Trophoblast cell (in vitro differentiated cells and primary cell): ENCODE results near the gene KIF1A.

Experiments used
- DNase-seq, 2 donors: peaks; one replicate each; pipeline ENCODE4 v3.0.0-alpha.2; 2016
- H2AFZ ChIP-seq: 2 replicates; pipeline ENCODE4 v1.6.1; 2013; ENCODE audit warnings: low read length, moderate library complexity, mild to moderate bottlenecking; ENCODE audit not compliant: insufficient read depth, poor library complexity
- H2AK5ac ChIP-seq: 2 replicates; pipeline ENCODE4 v1.6.1; 2013; ENCODE audit warnings: mild to moderate bottlenecking, low read length
- H2BK120ac ChIP-seq: 2 replicates; pipeline ENCODE4 v1.6.1; 2013; ENCODE audit warnings: low read length, mild to moderate bottlenecking, moderate library complexity; ENCODE audit not compliant: insufficient read depth, poor library complexity
- H2BK12ac ChIP-seq: 2 replicates; pipeline ENCODE4 v1.6.1; 2013; ENCODE audit warnings: mild to moderate bottlenecking, low read length, moderate library complexity
- H2BK5ac ChIP-seq: 2 replicates; pipeline ENCODE4 v1.6.1; 2013; ENCODE audit warnings: low read length, low read depth, moderate library complexity, mild to moderate bottlenecking; ENCODE audit not compliant: poor library complexity
- H3K14ac ChIP-seq: 2 replicates; pipeline ENCODE4 v1.6.1; 2013; ENCODE audit warnings: mild to moderate bottlenecking, low read length
- H3K18ac ChIP-seq: 2 replicates; pipeline ENCODE4 v1.6.1; 2013; ENCODE audit warnings: mild to moderate bottlenecking, low read length
- H3K23ac ChIP-seq: 2 replicates; pipeline ENCODE4 v1.6.1; 2013; ENCODE audit warnings: low read length
- H3K27ac ChIP-seq: 2 replicates; pipeline ENCODE4 v1.5.1; 2013; ENCODE audit warnings: low read depth, mild to moderate bottlenecking, inconsistent platforms, low read length, moderate library complexity
- H3K27me3 ChIP-seq: 2 replicates; pipeline ENCODE4 v1.6.1; 2013; ENCODE audit warnings: inconsistent platforms, mild to moderate bottlenecking, low read length, moderate library complexity; ENCODE audit not compliant: insufficient read depth
- H3K36me3 ChIP-seq, 2 experiments: 1 replicate in 1 of 2; 2 replicates in 1 of 2; pipeline ENCODE4 v1.6.1; 2013; ENCODE audit warnings: low read length in 2 of 2, mild to moderate bottlenecking in 2 of 2, moderate library complexity in 1 of 2; ENCODE audit not compliant: insufficient read depth in 2 of 2, control insufficient read depth in 1 of 2
- H3K4ac ChIP-seq: 2 replicates; pipeline ENCODE4 v1.6.1; 2013; ENCODE audit warnings: low read depth, mild to moderate bottlenecking, low read length, moderate library complexity
- H3K4me1 ChIP-seq, 2 experiments: 1 replicate in 1 of 2; 2 replicates in 1 of 2; pipeline ENCODE4 v1.6.1; 2013; ENCODE audit warnings: low read length in 2 of 2, mild to moderate bottlenecking in 2 of 2, moderate library complexity in 1 of 2; ENCODE audit not compliant: insufficient read depth in 2 of 2, control insufficient read depth in 1 of 2
- H3K4me2 ChIP-seq: 2 replicates; pipeline ENCODE4 v1.6.1; 2013; ENCODE audit warnings: inconsistent platforms, mild to moderate bottlenecking, low read length, moderate library complexity
- H3K4me3 ChIP-seq: 2 replicates; pipeline ENCODE4 v1.5.1; 2013; ENCODE audit warnings: mild to moderate bottlenecking, low read depth, low read length, inconsistent platforms
- H3K79me1 ChIP-seq: one replicate; pipeline ENCODE4 v1.6.1; 2013; ENCODE audit warnings: low read length
- H3K79me2 ChIP-seq: 2 replicates; pipeline ENCODE4 v1.6.1; 2013; ENCODE audit warnings: low read length, mild to moderate bottlenecking; ENCODE audit not compliant: control insufficient read depth, insufficient read depth, poor library complexity
- H3K9ac ChIP-seq: 2 replicates; pipeline ENCODE4 v1.6.1; 2013; ENCODE audit warnings: mild to moderate bottlenecking, low read length
- H3K9me3 ChIP-seq: 2 replicates; pipeline ENCODE4 v1.6.1; 2013; ENCODE audit warnings: low read depth, mild to moderate bottlenecking, control low read depth, inconsistent platforms, low read length; ENCODE audit not compliant: insufficient read depth
- H4K12ac ChIP-seq: 2 replicates; pipeline ENCODE4 v1.6.1; 2013; ENCODE audit warnings: low read depth, mild to moderate bottlenecking, low read length, moderate library complexity
- H4K8ac ChIP-seq: 2 replicates; pipeline ENCODE4 v1.6.1; 2013; ENCODE audit warnings: low read depth, mild to moderate bottlenecking, low read length, moderate library complexity
- H4K91ac ChIP-seq: one replicate; pipeline ENCODE4 v1.6.1; 2013; ENCODE audit warnings: low read depth, mild to moderate bottlenecking, low read length, moderate library complexity
- WGBS: extraction: QIAGEN DNeasy Blood & Tissue Kit; methylation state at CpG from one replicate; pipeline ENCODE4 v1.1.7; 2013; ENCODE audit warnings: missing lambda C conversion rate; ENCODE audit not compliant: insufficient read length, insufficient coverage; ENCODE audit errors: extremely low coverage; 5-methylcytosine and 5-hydroxymethylcytosine counted together

The KIF1A gene

DNA sequence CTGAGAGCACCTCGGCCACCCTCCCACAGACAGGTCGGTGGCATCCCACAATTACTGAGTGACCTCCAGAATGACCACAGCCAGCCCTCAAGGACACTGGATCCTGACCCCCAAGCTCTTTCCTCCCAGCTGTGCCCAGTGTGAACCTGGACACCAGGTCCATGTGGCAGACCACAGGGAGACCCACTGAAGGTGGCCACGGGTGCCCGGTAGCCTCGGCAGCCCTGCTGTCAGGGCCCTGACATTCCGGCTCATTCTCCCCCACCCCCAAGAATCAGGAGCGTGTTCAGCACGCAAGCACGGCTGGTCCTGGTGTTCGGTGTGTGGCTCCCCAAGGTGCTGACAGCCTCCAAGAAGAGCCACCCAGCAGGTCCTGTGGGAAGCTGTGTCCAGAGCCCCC, 95.6 kb downstream of the KIF1A start:
- Histone ChIP-seq H3K14ac (no peak overlapping the region), H3K79me2 (no peaks in the 10 kb centered on the region), H3K27me3 (no peaks in the 10 kb centered on the region), H3K4me1 (no peaks in the 10 kb centered on the region), H3K4me2 (no peak overlapping the region), H4K12ac (no peak overlapping the region), H2AFZ (no peak overlapping the region), H2BK5ac (no peak overlapping the region), H3K23ac (no peak overlapping the region), H2BK120ac (no peak overlapping the region), H4K8ac (no peak overlapping the region), H3K9me3 (peaks cover 6% of the 10 kb centered on the region), H3K4ac (no peak overlapping the region), H2BK12ac (no peak overlapping the region), H3K18ac (no peak overlapping the region), H2AK5ac (no peak overlapping the region), H3K27ac (no peak overlapping the region), H3K4me3 (no peak overlapping the region), H3K9ac (no peak overlapping the region), H3K79me1 (no peaks in the 10 kb centered on the region), H3K36me3 (no peaks in the 10 kb centered on the region), H4K91ac (no peak overlapping the region)
- DNase-seq: no peak
- no CpG with 5 or more reads among the region's 10 CpGs for WGBS

DNA sequence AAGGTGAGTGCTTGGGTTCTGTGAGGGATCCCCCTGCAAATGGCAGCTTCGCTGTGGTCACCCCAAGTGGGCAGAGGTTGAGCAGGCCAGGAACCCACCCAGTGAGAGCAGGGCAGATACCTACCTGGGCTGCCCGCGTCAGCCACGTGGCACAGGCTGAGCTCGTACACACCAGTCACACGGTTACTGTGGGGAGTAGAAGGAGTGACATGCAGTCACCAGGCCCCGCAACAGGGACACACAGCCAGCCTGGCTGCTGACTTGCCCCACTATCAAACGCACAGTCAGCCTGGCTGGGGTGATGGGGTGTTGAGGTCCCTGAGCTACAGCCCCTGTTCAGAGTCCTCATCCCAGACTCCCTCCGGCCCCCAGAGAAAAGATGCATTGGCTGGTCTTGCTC, 96.2 kb downstream of the KIF1A start:
- Histone ChIP-seq H2AK5ac (no peak overlapping the region), H3K36me3 (no peaks in the 10 kb centered on the region), H3K27ac (no peak overlapping the region), H3K23ac (no peak overlapping the region), H2BK120ac (no peak overlapping the region), H4K8ac (no peak overlapping the region), H3K18ac (no peak overlapping the region), H2BK12ac (no peak overlapping the region), H3K4me3 (no peak overlapping the region), H3K79me1 (no peaks in the 10 kb centered on the region), H3K9ac (no peak overlapping the region), H3K4ac (no peak overlapping the region), H3K4me1 (no peaks in the 10 kb centered on the region), H4K91ac (no peak overlapping the region), H3K27me3 (no peaks in the 10 kb centered on the region), H2AFZ (no peak overlapping the region), H3K4me2 (no peak overlapping the region), H4K12ac (no peak overlapping the region), H3K9me3 (peaks cover 3% of the 10 kb centered on the region), H2BK5ac (no peak overlapping the region), H3K14ac (no peak overlapping the region), H3K79me2 (no peaks in the 10 kb centered on the region)
- no peak for DNase-seq
- WGBS: no CpG with 5 or more reads among the region's 9 CpGs

DNA sequence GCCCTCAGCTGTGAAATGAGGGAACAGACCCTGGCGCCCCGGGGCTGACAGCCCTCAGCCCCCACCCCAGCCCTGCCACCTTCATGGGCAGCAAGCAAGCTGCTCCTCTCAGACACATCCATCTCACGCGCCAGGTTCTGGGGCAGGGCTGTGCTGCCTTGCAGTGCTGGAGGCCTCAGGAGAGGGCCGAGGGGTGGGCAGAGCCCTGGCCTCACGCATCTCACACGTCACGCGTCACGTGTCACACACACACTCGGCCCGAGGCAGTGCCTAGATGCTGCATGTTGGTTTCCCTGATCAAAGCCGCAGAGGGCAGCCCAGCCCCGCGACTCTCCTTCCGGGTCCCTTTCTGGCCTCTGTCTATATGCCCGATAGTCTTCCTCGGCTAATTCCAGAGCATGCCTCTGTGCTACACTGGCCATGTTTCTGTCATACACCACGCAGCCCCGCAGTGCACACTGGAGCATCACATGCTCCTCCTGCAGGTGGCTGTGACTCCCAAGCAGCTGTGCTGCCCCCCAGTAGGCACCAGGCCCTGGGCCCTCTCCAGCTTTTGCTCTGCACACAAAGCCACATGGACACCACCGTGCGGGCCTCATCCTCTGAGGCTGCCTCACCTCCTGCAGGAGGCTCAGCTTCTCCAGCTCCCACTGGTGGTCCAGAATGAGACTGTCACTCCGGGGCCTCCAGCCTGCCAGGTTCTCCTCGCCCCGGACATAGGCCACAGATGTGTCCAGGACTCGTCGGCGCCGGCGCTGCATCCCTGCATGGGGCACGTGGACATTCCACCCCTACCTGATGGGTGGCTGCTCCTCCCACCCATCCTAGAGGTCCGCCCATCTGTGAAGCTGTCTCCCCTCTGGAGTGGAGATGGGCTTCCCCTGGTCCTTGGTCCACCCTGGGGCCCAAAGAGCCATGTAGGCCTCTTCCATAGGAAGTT, 97.0 kb downstream of the KIF1A start:
- H2AK5ac ChIP-seq: no peak overlapping the region
- no peak overlapping the region for H3K4me2 ChIP-seq
- no peak overlapping the region for H2BK12ac ChIP-seq
- no peak overlapping the region for H3K18ac ChIP-seq
- DNase-seq: no peak
- H3K79me2 ChIP-seq: no peaks in the 10 kb centered on the region
- H3K4ac ChIP-seq: no peak overlapping the region
- H3K14ac ChIP-seq: no peak overlapping the region
- WGBS: no CpG with 5 or more reads among the region's 32 CpGs
- no peaks in the 10 kb centered on the region for H3K4me1 ChIP-seq
- H3K27ac ChIP-seq: no peak overlapping the region
- no peak overlapping the region for H2BK5ac ChIP-seq
- no peaks in the 10 kb centered on the region for H3K27me3 ChIP-seq
- no peak overlapping the region for H4K12ac ChIP-seq
- H3K23ac ChIP-seq: no peak overlapping the region
- peak overlapping the region; percentile 33 for H3K4me3 ChIP-seq
- no peak overlapping the region for H3K9ac ChIP-seq
- no peak overlapping the region for H4K91ac ChIP-seq
- no peaks in the 10 kb centered on the region for H3K9me3 ChIP-seq
- no peaks in the 10 kb centered on the region for H3K36me3 ChIP-seq
- no peak overlapping the region for H4K8ac ChIP-seq
- H3K79me1 ChIP-seq: no peaks in the 10 kb centered on the region
- H2BK120ac ChIP-seq: no peak overlapping the region
- no peak overlapping the region for H2AFZ ChIP-seq

DNA sequence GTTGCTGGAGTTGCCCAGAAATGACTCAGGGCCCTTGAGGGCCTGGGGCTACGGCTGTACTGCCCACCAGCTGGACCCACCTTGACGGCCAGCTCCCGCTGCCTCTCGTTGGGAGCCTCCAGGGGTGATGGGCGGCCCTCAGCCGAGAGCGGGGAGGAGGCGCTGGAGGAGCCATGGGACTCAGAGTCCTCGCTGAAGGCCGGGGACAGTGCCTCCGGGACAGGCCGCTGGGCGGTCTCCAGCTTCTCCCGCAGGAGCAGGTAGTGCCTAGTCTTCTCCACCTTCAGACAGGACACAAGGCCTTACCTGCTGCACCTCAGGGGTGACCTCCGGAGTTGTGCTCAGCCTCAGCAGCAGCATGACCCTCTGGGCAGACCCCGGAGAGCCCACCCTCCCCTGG, 97.6 kb downstream of the KIF1A start:
- Histone ChIP-seq H3K9me3 (no peaks in the 10 kb centered on the region), H4K91ac (no peak overlapping the region)
- no CpG with 5 or more reads among the region's 16 CpGs for WGBS

More for the DNA sequence above, 97.6 kb downstream of the KIF1A start:
- Histone ChIP-seq H2BK12ac (no peak overlapping the region), H3K4me1 (no peaks in the 10 kb centered on the region), H2AK5ac (no peak overlapping the region), H2BK120ac (no peak overlapping the region), H4K12ac (no peak overlapping the region), H3K27me3 (no peaks in the 10 kb centered on the region), H3K36me3 (no peaks in the 10 kb centered on the region), H3K79me2 (no peaks in the 10 kb centered on the region), H3K4ac (no peak overlapping the region), H3K27ac (no peak overlapping the region), H3K18ac (no peak overlapping the region), H2BK5ac (no peak overlapping the region), H4K8ac (no peak overlapping the region), H3K4me3 (no peak overlapping the region), H3K14ac (no peak overlapping the region), H3K9ac (no peak overlapping the region), H3K79me1 (no peaks in the 10 kb centered on the region), H2AFZ (no peak overlapping the region), H3K23ac (no peak overlapping the region), H3K4me2 (no peak overlapping the region)
- no peak for DNase-seq
